Measurements from ENCODE around the gene GALNT14. TPM values are rescaled to one million over a fixed set of nuclear protein-coding genes. Genes with fewer than 3 reads are reported as not detected.

The GALNT14 gene
- total and polyA plus RNA-seq, 2 of the 8 experiments (the other 6 are each of a cell fraction or from before 2014, with no cell fraction given): 13.0 to 13.7 TPM

DNA sequence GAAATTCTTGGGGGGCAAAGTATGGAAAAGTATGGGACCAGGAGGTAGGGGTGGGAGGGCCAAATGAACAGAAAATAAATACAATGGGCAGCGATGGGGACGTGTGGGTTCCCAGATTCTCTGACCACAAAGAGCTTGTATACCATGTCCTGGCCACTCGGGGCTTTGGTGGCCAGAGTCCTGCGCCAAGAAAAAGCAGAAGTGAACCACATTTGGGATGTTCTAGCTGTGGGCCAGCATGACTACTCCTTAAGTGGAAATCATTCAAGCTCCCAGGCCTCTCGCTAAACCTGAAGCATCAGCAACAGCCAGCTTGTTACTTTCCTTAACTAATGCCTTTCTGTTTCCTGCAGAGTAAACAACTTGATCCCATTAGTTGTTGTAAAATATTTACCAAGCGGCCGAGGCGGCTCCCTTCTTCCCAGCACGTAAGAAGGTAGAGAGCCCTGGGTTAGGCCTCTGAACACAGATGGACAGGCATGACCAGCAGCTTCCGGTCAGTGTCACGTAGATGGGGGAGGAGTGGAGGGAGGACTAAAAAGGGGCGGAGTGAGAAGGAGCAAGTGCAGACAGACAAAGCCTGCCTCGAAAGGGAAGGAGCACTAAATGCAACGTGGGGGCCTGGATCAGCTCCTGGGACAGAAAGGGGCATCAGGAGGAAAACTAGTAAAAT lies 88.2 kb downstream of the GALNT14 start (continued):
- TF ChIP-seq ZNF274 (IDR thresholded peaks at IDR 0.05; ENCODE audit: borderline replicate concordance, extremely low read depth, low read length) (no peak), SP4 (IDR thresholded peaks at IDR 0.05; ENCODE audit: low read length) (no peak), RBBP5 (IDR thresholded peaks at IDR 0.05; ENCODE audit: borderline replicate concordance, low read depth, low read length) (no peak), NANOG (IDR thresholded peaks at IDR 0.05; ENCODE audit: insufficient read depth, low read depth, low read length, poor library complexity, severe bottlenecking) (no peak), SUZ12 (IDR thresholded peaks at IDR 0.05; ENCODE audit: low read length) (no peak), CTBP2 (IDR thresholded peaks at IDR 0.05; ENCODE audit: borderline replicate concordance, insufficient read depth, insufficient read length, low read length) (no peak)

Measured in H1 (cell line).